ENCODE results near the gene CHRND. TPM values are rescaled to one million over a fixed set of nuclear protein-coding genes. Genes with fewer than 3 reads are reported as not detected.

CHRND gene
- polyA plus RNA-seq, 1 donor from 2014 or later, result not detected

DNA sequence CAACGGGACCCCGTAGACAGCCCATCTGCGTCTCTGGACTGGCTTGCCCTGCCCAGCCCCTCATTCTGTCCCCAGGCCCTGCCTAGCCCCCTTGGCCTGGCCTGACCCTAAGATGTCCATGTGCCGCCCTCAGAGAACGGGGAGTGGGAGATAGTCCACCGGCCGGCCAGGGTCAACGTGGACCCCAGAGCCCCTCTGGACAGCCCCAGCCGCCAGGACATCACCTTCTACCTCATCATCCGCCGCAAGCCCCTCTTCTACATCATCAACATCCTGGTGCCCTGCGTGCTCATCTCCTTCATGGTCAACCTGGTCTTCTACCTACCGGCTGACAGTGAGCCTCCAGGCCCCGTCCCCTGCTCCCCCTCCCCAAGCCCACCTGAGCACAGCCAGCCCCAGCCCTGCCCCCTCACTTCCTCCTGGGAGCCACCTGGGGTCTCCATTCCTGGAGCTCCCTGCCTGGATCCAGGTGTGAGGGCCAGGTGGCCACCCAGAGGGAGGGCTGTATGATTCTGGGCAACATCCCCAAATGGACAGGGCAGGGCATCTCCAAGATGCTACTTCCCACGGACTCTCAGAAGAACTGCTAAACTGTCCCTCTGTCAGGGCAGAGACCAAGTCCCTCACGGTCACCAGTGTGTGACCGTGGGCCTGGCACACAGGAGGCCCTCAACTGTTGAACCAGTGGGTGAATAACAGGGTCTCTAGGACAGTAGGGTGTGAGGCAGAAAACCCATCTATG, 4.0 kb downstream of the CHRND start:
- H3K27me3 ChIP-seq (ENCODE audit: insufficient read depth, low read depth, low read length), result no peaks in the 10 kb centered on the region
- H3K9me3 ChIP-seq (ENCODE audit: low read length), result no peaks in the 10 kb centered on the region
- H3K4me2 ChIP-seq (ENCODE audit: low read length), result no peak overlapping the region
- H4K20me1 ChIP-seq (ENCODE audit: insufficient read depth), result no peaks in the 10 kb centered on the region
- no peaks in the 10 kb centered on the region for H3K79me2 ChIP-seq (replicated peaks; ENCODE audit: insufficient read depth, low read length)
- TF ChIP-seq RAD21 (conservative IDR thresholded peaks at IDR 0.05) (no peak), EZH2 (IDR thresholded peaks at IDR 0.05; ENCODE audit: borderline replicate concordance, insufficient read depth, low read length, poor library complexity, severe bottlenecking) (no peak), REST (IDR thresholded peaks at IDR 0.05; ENCODE audit: borderline replicate concordance) (no peak), EP300 (conservative IDR thresholded peaks at IDR 0.05; ENCODE audit: poor library complexity, severe bottlenecking) (no peak), SMC3 (conservative IDR thresholded peaks at IDR 0.05; ENCODE audit: poor library complexity) (no peak), POLR2AphosphoS5 (IDR thresholded peaks at IDR 0.05) (no peak), TAF1 (IDR thresholded peaks at IDR 0.05; ENCODE audit: low read depth) (no peak), MXI1 (conservative IDR thresholded peaks at IDR 0.05; ENCODE audit: poor library complexity, severe bottlenecking) (no peak)
- TF ChIP-seq, protein P1, sequence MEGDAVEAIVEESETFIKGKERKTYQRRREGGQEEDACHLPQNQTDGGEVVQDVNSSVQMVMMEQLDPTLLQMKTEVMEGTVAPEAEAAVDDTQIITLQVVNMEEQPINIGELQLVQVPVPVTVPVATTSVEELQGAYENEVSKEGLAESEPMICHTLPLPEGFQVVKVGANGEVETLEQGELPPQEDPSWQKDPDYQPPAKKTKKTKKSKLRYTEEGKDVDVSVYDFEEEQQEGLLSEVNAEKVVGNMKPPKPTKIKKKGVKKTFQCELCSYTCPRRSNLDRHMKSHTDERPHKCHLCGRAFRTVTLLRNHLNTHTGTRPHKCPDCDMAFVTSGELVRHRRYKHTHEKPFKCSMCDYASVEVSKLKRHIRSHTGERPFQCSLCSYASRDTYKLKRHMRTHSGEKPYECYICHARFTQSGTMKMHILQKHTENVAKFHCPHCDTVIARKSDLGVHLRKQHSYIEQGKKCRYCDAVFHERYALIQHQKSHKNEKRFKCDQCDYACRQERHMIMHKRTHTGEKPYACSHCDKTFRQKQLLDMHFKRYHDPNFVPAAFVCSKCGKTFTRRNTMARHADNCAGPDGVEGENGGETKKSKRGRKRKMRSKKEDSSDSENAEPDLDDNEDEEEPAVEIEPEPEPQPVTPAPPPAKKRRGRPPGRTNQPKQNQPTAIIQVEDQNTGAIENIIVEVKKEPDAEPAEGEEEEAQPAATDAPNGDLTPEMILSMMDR (IDR thresholded peaks at IDR 0.05; ENCODE audit: poor library complexity, severe bottlenecking), result no peak
- H3F3A ChIP-seq (ENCODE audit: insufficient read depth, low read length, poor library complexity, severe bottlenecking), result no peaks in the 10 kb centered on the region
- H3K27ac ChIP-seq (ENCODE audit: low read length), result no peak overlapping the region
- no peak overlapping the region for H2AFZ ChIP-seq (ENCODE audit: low read depth, low read length)
- H3K9ac ChIP-seq (ENCODE audit: low read length), result no peak overlapping the region
- no peaks in the 10 kb centered on the region for H3K36me3 ChIP-seq (ENCODE audit: insufficient read depth, low read length)
- H3K4me3 ChIP-seq (ENCODE audit: low read length), result no peak overlapping the region
- H3K9me2 ChIP-seq (ENCODE audit: insufficient read depth, low read length), result no peaks in the 10 kb centered on the region

DNA sequence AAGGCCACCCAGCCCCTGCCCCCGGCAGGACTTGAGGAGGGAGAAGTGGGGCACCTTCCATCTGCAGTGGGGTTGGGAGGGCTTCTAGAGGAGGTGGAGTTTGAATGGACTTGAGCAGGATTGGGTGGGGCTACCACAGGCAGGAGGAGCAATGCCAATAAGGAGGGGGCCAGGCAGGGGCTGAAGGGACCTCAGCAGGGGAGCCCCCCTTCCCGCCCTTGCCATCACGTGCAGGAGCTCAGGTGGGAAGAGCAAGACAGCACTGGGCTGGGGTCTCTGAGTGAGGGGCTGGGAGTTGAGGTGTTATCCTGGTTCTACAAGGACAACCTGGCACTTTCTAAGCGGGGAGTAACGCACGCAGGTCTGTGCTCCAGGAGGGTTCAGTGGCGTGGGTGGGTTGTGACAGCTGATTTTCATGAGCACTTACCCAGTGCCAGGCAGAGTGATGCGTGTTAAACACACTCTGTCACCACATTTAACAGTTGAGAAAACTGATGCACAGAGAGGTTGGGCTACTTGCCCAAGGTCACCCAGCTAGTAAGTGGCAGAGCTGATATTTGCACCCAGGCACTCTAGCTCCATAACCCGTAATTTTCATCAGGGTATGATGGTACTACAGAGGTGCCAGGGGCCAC, 4.8 kb downstream of the CHRND start:
- Histone ChIP-seq H3K27ac (ENCODE audit: low read length) (no peak overlapping the region), H4K20me1 (ENCODE audit: insufficient read depth) (no peaks in the 10 kb centered on the region), H2AFZ (ENCODE audit: low read depth, low read length) (no peak overlapping the region), H3K79me2 (replicated peaks; ENCODE audit: insufficient read depth, low read length) (no peaks in the 10 kb centered on the region), H3K4me3 (ENCODE audit: low read length) (no peak overlapping the region), H3K36me3 (ENCODE audit: insufficient read depth, low read length) (no peaks in the 10 kb centered on the region), H3K9me2 (ENCODE audit: insufficient read depth, low read length) (no peaks in the 10 kb centered on the region), H3F3A (ENCODE audit: insufficient read depth, low read length, poor library complexity, severe bottlenecking) (no peaks in the 10 kb centered on the region), H3K9ac (ENCODE audit: low read length) (no peak overlapping the region), H3K4me2 (ENCODE audit: low read length) (no peak overlapping the region), H3K27me3 (ENCODE audit: insufficient read depth, low read depth, low read length) (no peaks in the 10 kb centered on the region), H3K9me3 (ENCODE audit: low read length) (no peaks in the 10 kb centered on the region)
- no peak for TF ChIP-seq TAF1 (IDR thresholded peaks at IDR 0.05; ENCODE audit: low read depth)
- no peak for TF ChIP-seq EP300 (conservative IDR thresholded peaks at IDR 0.05; ENCODE audit: poor library complexity, severe bottlenecking)
- TF ChIP-seq MXI1 (conservative IDR thresholded peaks at IDR 0.05; ENCODE audit: poor library complexity, severe bottlenecking), result no peak
- TF ChIP-seq, protein P1 (IDR thresholded peaks at IDR 0.05; ENCODE audit: poor library complexity, severe bottlenecking), result no peak
- TF ChIP-seq EZH2 (IDR thresholded peaks at IDR 0.05; ENCODE audit: borderline replicate concordance, insufficient read depth, low read length, poor library complexity, severe bottlenecking), result no peak
- no peak for TF ChIP-seq SMC3 (conservative IDR thresholded peaks at IDR 0.05; ENCODE audit: poor library complexity)

All from neural cell (in vitro differentiated cells).